Parathyroid adenoma (tissue), 2 donors: ENCODE data around the gene CCL22.

Experiments
- H2AFZ ChIP-seq: fragments of 300-600 bp; sonication (generic); one replicate; pipeline ENCODE4 v1.7.0; 2017; ENCODE audit warnings: antibody characterized with exemption, mild to moderate bottlenecking
- H3K27ac ChIP-seq: fragments of 300-600 bp; sonication (generic); one replicate; pipeline ENCODE4 v1.7.0; 2017
- H3K27me3 ChIP-seq: fragments of 300-600 bp; sonication (generic); one replicate; pipeline ENCODE4 v1.7.0; 2017; ENCODE audit warnings: low read length; ENCODE audit not compliant: control insufficient read depth, insufficient read depth
- H3K36me3 ChIP-seq: fragments of 300-600 bp; sonication (generic); one replicate; pipeline ENCODE4 v1.7.0; 2017; ENCODE audit warnings: low read length; ENCODE audit not compliant: control insufficient read depth, insufficient read depth
- H3K4me1 ChIP-seq: fragments of 300-600 bp; sonication (generic); one replicate; pipeline ENCODE4 v1.7.0; 2017; ENCODE audit warnings: control low read depth
- H3K4me2 ChIP-seq: fragments of 300-600 bp; sonication (generic); one replicate; pipeline ENCODE4 v1.7.0; 2017; ENCODE audit warnings: low read length
- H3K4me3 ChIP-seq: fragments of 300-600 bp; sonication (generic); one replicate; pipeline ENCODE4 v1.7.0; 2017; ENCODE audit warnings: low read depth, low read length
- H3K79me2 ChIP-seq: fragments of 300-600 bp; sonication (generic); one replicate; pipeline ENCODE4 v1.7.0; 2017; ENCODE audit warnings: control low read depth
- H3K9ac ChIP-seq: fragments of 300-600 bp; sonication (generic); one replicate; pipeline ENCODE4 v1.7.0; 2017; ENCODE audit warnings: mild to moderate bottlenecking
- H3K9me3 ChIP-seq: fragments of 300-600 bp; sonication (generic); one replicate; pipeline ENCODE4 v1.7.0; 2017; ENCODE audit warnings: low read length; ENCODE audit not compliant: control insufficient read depth
- CTCF ChIP-seq: fragments of 300-600 bp; sonication (generic); IDR thresholded peaks from one replicate; pipeline ENCODE4 v1.7.0; 2017; ENCODE audit warnings: antibody characterized with exemption, mild to moderate bottlenecking
- donor health status: primary hyperparathyroidism.

CCL22 gene

DNA sequence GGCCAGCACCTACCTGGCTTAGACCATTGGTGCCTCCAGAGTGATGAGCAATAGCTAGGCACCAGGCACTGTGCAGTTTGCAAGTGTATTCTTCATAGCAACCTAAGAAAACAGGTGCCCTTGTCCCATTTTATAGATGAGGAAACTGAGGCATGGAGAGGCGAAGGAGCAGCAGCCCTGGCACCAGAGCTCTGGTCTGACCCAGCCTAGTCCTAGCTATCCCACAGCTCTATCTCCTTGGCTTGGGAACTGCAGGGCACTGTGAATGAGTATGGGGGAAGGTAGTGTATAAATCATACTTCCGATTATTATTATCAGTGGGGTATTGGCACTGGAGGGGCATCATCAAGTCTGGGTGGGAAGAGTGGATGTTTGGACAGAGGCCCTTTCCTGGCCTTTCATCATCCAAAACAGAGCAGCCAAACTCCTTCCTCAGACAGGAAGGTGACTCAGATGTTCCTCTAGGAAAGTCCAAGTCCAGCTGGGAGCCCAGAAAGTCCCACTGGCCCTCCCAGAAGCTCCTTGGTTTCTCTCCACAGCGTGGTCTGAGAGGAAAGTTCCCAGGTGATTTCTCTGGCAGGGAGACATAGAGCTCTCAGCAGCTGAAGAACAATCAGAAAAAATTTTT is 42.1 kb upstream of the CCL22 start:
- H3K9ac ChIP-seq, result no peak overlapping the region
- no peaks in the 10 kb centered on the region for H3K4me1 ChIP-seq
- no peak for TF ChIP-seq CTCF
- H2AFZ ChIP-seq, result no peak overlapping the region
- no peak overlapping the region for H3K4me2 ChIP-seq
- H3K79me2 ChIP-seq, result no peaks in the 10 kb centered on the region
- no peaks in the 10 kb centered on the region for H3K36me3 ChIP-seq
- H3K27ac ChIP-seq, result peak overlapping the region; percentile 54
- H3K9me3 ChIP-seq, result no peaks in the 10 kb centered on the region
- no peaks in the 10 kb centered on the region for H3K27me3 ChIP-seq
- H3K4me3 ChIP-seq, result no peak overlapping the region

DNA sequence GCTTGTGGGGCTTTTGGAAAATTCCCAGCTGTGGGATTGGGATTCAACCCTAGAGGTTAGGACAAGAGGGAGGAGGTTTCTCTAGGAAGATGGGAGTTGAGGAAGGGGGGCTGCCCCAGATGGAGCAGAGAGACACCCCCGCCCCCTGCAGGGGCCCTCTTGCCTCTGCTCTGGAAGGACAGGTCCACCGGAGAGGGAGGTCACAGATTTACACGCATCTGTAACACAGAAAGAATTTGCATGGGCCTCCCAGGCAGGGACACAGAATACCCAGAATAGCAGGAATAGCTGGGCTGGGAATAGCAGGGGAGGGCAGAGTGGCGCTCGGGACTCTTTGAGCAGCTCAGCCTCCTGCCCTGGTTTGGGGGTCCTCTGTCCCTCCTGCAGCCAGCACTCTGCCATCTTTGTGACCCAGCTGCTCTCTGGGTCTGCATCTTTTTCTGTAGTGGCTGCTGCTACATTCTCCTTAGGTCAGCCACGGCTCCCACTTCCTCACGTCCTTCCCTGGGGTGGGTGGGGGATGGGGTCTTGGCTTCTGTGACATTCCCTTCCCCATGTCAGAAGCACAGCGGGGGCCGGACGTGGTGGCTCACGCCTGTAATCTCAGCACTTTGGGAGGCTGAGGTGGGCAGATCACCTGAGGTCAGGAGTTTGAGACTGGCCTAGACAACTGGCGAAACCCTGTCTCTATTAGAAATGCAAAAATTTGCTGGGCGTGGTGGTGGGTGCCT is 40.2 kb upstream of the CCL22 start:
- no peak for TF ChIP-seq CTCF
- no peak overlapping the region for H3K9ac ChIP-seq
- no peaks in the 10 kb centered on the region for H3K36me3 ChIP-seq
- no peaks in the 10 kb centered on the region for H3K4me1 ChIP-seq
- H3K27me3 ChIP-seq, result no peaks in the 10 kb centered on the region
- no peak overlapping the region for H3K4me3 ChIP-seq
- no peak overlapping the region for H2AFZ ChIP-seq
- no peak overlapping the region for H3K4me2 ChIP-seq
- H3K27ac ChIP-seq, result no peak overlapping the region
- H3K79me2 ChIP-seq, result no peaks in the 10 kb centered on the region
- no peaks in the 10 kb centered on the region for H3K9me3 ChIP-seq

DNA sequence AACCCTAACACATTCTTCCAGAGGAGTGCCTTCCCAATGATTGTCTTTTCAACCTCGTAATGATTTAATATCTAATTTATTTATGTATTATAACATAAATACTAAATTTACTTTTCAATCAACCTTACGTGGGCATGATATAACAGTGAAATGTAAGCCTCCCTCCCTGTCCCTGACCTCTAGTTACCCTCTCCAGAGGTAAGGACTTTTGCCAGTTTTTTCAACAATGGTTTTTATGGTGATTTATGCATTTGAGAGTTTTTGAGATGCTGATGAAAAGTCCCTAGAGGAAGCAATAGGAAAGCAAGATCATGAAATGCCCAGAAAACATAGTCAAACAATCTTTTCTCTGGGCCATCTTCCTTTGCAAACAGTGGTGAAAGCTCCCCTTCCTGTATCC is 38.9 kb upstream of the CCL22 start:
- no peaks in the 10 kb centered on the region for H3K27me3 ChIP-seq

GRCh38 chr16:57324749-57325148 is 33.8 kb upstream of the CCL22 start:
- H3K9ac ChIP-seq, result no peak overlapping the region
- no peak overlapping the region for H3K27ac ChIP-seq
- H3K36me3 ChIP-seq, result no peaks in the 10 kb centered on the region
- TF ChIP-seq CTCF, result no peak
- H3K4me1 ChIP-seq, result no peaks in the 10 kb centered on the region
- H3K27me3 ChIP-seq, result no peaks in the 10 kb centered on the region
- H3K4me3 ChIP-seq, result no peak overlapping the region
- H3K79me2 ChIP-seq, result no peaks in the 10 kb centered on the region
- H2AFZ ChIP-seq, result no peak overlapping the region
- H3K9me3 ChIP-seq, result no peaks in the 10 kb centered on the region
- no peak overlapping the region for H3K4me2 ChIP-seq

More for the DNA sequence above, 38.9 kb upstream of the CCL22 start:
- H3K4me2 ChIP-seq, result no peak overlapping the region
- no peaks in the 10 kb centered on the region for H3K79me2 ChIP-seq
- no peak overlapping the region for H3K9ac ChIP-seq
- no peak overlapping the region for H3K27ac ChIP-seq
- no peak overlapping the region for H2AFZ ChIP-seq
- H3K36me3 ChIP-seq, result no peaks in the 10 kb centered on the region
- TF ChIP-seq CTCF, result no peak
- no peaks in the 10 kb centered on the region for H3K9me3 ChIP-seq
- H3K4me3 ChIP-seq, result no peak overlapping the region
- H3K4me1 ChIP-seq, result no peaks in the 10 kb centered on the region

GRCh38 chr16:57325458-57325857 is 33.1 kb upstream of the CCL22 start:
- no peak for TF ChIP-seq CTCF
- no peaks in the 10 kb centered on the region for H3K4me1 ChIP-seq
- no peaks in the 10 kb centered on the region for H3K9me3 ChIP-seq
- no peak overlapping the region for H3K9ac ChIP-seq
- H3K27ac ChIP-seq, result no peak overlapping the region
- H3K4me3 ChIP-seq, result no peak overlapping the region
- H2AFZ ChIP-seq, result no peak overlapping the region
- H3K36me3 ChIP-seq, result no peaks in the 10 kb centered on the region
- H3K79me2 ChIP-seq, result no peaks in the 10 kb centered on the region
- no peak overlapping the region for H3K4me2 ChIP-seq
- H3K27me3 ChIP-seq, result no peaks in the 10 kb centered on the region
